ENCODE measurements around the gene GM2A. TPM values are rescaled to one million over a fixed set of nuclear protein-coding genes. Genes with fewer than 3 reads are reported as not detected.

Gene GM2A
- total RNA-seq = 11.4 and 15.3 TPM in 2 replicates

GRCh38 chr5:151252762-151253604 is at the start of gene GM2A:
Gene GM2A (plus strand): TSS chr5:151253185. CDS start chr5:151253217, 32 bp downstream.

DNA sequence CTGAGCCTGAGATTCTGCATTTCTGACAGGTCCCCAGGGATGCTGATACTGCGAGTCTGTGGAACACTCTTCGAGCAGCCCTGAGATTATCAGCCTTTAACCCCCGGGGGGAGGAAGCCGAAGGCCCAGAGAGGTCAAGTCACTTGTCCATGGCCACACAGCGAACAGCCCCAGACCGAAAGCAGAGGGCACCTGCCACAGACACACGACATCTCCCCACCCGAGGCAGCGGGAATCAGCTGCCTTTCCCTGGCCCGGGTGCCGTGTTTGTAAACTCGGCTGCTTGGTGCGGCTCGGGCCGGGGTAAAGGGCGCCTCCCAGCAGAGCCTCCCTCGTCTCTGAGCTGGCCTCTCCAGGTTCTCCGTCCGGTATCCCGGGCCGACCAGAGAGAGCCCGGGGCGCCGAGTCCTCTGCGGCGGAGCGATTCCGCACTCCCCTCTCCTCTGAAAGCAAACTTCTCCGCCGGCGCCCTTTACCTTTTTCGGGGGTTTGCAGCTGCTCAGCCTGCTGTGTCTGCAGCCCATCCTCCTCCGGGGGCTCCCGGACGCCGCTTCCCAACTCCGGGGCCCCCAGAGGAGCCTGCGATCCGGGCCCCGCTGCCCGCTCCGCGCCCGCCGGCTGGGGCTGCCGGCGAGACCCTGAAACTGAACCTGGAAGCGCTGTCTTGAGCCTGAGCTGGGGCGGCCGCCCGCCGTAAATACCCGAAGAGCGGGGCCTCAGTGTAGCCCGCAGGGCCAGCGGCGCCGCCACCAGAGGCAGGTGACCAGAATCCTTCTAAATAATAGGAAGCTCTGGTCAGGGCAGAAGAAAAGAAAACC is 29.3 kb upstream of the GM2A start, which contains the start of gene CCDC69:
CCDC69 (minus strand) TSS at position 646 of the 818 bp plus-strand sequence; CDS start at position 524, 122 bp downstream.

DNA sequence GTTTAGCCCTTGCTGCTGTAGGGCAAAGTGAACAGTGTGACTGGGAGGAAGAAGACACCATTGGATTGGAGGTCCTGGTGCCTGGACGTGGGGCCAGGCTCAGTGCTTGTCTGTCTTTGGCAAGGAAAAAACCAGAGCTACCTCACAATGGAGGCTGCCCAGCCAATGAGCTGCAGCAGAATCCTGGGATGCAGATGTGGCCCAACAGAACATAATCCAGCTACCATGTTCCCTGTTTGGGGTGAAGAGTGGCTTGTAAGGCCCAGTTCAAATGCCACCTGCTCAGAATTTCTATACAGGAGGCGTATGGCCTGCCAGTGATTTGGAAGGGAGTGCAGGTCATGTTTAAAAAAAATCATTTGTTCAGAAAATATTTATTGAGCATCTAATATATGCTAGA is 50.7 kb downstream of the GM2A start, which contains the start of gene SLC36A3:
SLC36A3 (minus strand) TSS at position 101 of the 400 bp plus-strand sequence. CDS start 412 bp downstream, outside the sequence.

Other genes with a start within 250 kb of the GM2A start
- gene GPX3, start 232.6 kb upstream of the GM2A start, total RNA-seq = 3.4 and 5.2 TPM in 2 replicates
- gene TNIP1, start 172.2 kb upstream of the GM2A start, total RNA-seq = 77.8 and 85.3 TPM in 2 replicates
- gene ANXA6, start 95.4 kb upstream of the GM2A start, total RNA-seq = 7.1 and 15.8 TPM in 2 replicates
- 0.54 and 1.5 TPM in 2 replicates for gene CCDC69, start 29.1 kb upstream of the GM2A start, total RNA-seq
- not detected in 2 replicates for gene SLC36A3, start 50.6 kb downstream of the GM2A start, total RNA-seq
- not detected in 2 replicates for gene SLC36A2, start 94.4 kb downstream of the GM2A start, total RNA-seq
- 1.4 and 3.3 TPM in 2 replicates for gene SLC36A1, start 194.4 kb downstream of the GM2A start, total RNA-seq